ENCODE data around the gene AGO3. TPM values are rescaled to one million over a fixed set of nuclear protein-coding genes. Genes with fewer than 3 reads are reported as not detected.
"Not testable (repeated sequence)": the region's sequence is repeated elsewhere in the genome, so short reads cannot be mapped to it uniquely, and the experiment has no call there.

The AGO3 gene
- total RNA-seq, 1 donor from 2014 or later = 9.9 TPM

DNA sequence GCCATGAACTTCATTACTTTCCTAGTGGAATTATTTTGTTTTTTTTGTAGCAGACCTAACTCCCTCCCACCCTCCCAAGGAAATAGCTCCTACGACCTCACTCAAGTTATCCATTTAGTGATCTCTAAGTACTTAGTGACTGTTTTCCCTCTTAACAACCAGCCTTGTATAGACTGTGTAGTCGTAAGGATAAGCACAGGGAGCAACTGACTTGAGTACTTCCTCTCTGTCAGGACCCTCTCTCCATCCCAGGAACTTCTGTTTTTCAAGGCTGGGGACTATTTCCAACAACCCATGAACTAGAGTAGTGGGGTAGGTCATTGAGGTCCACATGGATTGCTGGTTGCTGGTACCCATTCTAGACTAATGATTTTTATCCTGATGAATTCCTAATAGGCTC lies 46.0 kb upstream of the AGO3 start:
- Histone ChIP-seq H3K4me3 (ENCODE audit: low read depth, low read length) (no peak overlapping the region), H3K27me3 (ENCODE audit: control insufficient read depth, insufficient read depth, low read length) (no peaks in the 10 kb centered on the region), H3K36me3 (ENCODE audit: control insufficient read depth, insufficient read depth, low read length) (no peaks in the 10 kb centered on the region)
- DNase-seq (ENCODE audit: low read depth) = no peak
- TF ChIP-seq, protein P1, sequence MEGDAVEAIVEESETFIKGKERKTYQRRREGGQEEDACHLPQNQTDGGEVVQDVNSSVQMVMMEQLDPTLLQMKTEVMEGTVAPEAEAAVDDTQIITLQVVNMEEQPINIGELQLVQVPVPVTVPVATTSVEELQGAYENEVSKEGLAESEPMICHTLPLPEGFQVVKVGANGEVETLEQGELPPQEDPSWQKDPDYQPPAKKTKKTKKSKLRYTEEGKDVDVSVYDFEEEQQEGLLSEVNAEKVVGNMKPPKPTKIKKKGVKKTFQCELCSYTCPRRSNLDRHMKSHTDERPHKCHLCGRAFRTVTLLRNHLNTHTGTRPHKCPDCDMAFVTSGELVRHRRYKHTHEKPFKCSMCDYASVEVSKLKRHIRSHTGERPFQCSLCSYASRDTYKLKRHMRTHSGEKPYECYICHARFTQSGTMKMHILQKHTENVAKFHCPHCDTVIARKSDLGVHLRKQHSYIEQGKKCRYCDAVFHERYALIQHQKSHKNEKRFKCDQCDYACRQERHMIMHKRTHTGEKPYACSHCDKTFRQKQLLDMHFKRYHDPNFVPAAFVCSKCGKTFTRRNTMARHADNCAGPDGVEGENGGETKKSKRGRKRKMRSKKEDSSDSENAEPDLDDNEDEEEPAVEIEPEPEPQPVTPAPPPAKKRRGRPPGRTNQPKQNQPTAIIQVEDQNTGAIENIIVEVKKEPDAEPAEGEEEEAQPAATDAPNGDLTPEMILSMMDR (IDR thresholded peaks at IDR 0.05; ENCODE audit: insufficient read depth, low read length, poor library complexity, severe bottlenecking) = no peak

DNA sequence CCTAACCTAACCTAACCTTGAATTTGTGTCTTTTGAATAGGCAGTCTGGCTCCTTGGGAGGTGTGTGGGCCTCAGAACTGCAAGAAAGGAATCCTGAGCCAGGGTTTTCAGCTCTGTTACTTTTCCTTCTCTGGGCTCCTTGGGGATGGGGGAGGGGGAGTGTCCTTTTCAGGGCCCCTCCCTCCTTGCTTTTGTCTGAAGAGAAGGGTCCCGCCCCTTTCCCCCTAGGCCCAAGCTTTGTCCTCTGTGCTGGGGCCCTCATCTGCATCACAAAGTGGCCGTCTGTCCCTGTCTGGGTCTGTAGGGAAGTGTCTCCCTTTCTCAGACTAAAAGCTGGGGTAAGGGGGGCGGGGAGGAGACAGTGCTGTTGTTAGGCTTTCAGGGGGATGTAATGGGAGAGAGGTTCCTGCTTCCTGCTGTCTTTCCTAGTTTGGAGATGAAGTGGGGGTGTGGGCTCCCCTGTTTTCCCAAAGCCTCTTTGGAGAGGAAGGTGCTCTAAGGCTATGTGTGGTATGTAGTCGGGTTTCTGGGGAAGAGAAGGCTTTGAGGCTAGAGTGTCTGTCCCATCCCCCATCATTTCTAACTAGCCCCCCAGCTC lies 44.8 kb upstream of the AGO3 start:
- Histone ChIP-seq H3K27me3 (ENCODE audit: control insufficient read depth, insufficient read depth, low read length) (no peaks in the 10 kb centered on the region), H3K4me3 (ENCODE audit: low read depth, low read length) (no peak overlapping the region), H3K36me3 (ENCODE audit: control insufficient read depth, insufficient read depth, low read length) (no peaks in the 10 kb centered on the region)
- TF ChIP-seq, protein P1 (IDR thresholded peaks at IDR 0.05; ENCODE audit: insufficient read depth, low read length, poor library complexity, severe bottlenecking) = no peak
- DNase-seq (ENCODE audit: low read depth) = no peak

DNA sequence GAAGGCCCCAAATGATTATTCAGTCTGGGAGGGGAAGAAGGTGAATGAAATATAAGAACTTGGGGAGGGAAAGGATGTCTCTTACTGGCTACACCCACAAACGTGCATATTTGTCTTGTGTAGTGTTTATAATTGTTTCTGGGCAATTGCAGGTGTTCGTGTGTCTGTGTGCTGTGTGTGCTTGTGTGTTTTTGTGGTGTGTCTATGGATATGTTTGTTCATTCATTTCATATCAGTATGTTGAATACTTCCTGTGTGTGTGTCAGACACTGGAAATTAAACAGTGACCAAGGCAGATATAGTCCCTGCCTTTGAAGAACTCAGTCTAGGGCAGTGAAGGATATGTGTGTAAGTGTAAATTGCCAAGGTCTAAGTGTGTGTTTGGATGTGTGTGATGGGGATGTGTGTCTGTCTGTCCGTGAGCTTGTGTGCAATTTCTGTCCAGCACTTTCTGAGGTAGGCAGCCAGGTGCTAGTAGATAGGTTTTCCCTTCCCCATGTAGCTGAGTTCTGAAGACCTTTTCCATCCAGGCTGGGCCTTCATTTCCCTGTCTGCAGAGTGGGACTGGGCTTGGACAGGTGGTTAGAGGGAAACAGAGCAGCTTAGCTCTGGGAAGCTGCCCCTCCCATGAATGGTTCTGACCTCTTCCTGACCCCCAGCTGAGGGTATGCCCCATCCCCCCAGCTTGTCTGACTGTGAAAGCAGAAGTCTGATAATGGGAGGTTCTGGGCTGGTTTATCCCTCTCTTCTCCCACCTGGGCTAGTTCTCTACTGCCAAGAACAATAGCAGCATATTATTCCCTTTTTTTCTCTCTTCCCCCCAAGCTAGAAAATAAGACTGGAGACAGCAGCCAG lies 44.1 kb upstream of the AGO3 start:
- no peak overlapping the region for H3K4me3 ChIP-seq (ENCODE audit: low read depth, low read length)
- H3K27me3 ChIP-seq (ENCODE audit: control insufficient read depth, insufficient read depth, low read length) = no peaks in the 10 kb centered on the region
- H3K36me3 ChIP-seq (ENCODE audit: control insufficient read depth, insufficient read depth, low read length) = no peaks in the 10 kb centered on the region
- no peak for DNase-seq (ENCODE audit: low read depth)
- TF ChIP-seq, protein P1 (IDR thresholded peaks at IDR 0.05; ENCODE audit: insufficient read depth, low read length, poor library complexity, severe bottlenecking) = no peak

DNA sequence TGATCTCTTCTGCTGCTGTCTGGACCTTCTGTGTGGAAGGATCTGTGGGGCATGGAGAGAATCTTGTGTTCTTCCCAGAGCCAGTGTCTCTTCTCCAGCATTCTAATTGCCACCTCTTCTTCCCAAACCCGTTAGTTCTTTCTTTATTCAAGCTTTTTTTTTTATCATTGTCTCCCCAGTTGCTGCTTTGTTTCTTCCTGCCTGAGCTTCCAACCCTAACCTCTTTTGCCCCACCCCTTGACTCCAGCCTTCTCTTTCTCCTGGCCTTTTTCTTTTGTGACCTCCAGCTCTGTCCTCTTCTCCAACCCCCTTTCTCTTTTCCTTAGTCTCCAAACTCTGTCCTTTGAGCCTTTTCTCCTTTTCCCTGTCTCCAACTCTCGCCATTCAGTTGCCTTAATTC lies 43.4 kb upstream of the AGO3 start:
- TF ChIP-seq, protein P1 (IDR thresholded peaks at IDR 0.05; ENCODE audit: insufficient read depth, low read length, poor library complexity, severe bottlenecking) = no peak
- H3K4me3 ChIP-seq (ENCODE audit: low read depth, low read length) = no peak overlapping the region
- no peak for DNase-seq (ENCODE audit: low read depth)
- no peaks in the 10 kb centered on the region for H3K36me3 ChIP-seq (ENCODE audit: control insufficient read depth, insufficient read depth, low read length)
- no peaks in the 10 kb centered on the region for H3K27me3 ChIP-seq (ENCODE audit: control insufficient read depth, insufficient read depth, low read length)

DNA sequence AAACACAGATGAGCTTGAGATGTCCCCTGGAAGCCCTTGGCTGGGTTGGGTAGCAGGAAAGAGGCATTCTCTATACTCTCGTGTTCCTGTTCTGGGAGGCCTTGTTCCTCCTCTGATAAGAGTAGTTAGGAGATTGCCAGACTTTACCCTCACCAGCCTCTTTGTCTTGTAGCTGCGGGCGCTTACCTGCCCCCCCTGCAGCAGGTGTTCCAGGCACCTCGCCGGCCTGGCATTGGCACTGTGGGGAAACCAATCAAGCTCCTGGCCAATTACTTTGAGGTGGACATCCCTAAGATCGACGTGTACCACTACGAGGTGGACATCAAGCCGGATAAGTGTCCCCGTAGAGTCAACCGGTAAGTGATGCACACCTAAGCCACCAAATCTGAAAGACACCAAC lies 42.6 kb upstream of the AGO3 start:
- H3K27me3 ChIP-seq (ENCODE audit: control insufficient read depth, insufficient read depth, low read length) = no peaks in the 10 kb centered on the region
- no peaks in the 10 kb centered on the region for H3K36me3 ChIP-seq (ENCODE audit: control insufficient read depth, insufficient read depth, low read length)
- TF ChIP-seq, protein P1 (IDR thresholded peaks at IDR 0.05; ENCODE audit: insufficient read depth, low read length, poor library complexity, severe bottlenecking) = no peak
- no peak overlapping the region for H3K4me3 ChIP-seq (ENCODE audit: low read depth, low read length)
- DNase-seq (ENCODE audit: low read depth) = no peak

DNA sequence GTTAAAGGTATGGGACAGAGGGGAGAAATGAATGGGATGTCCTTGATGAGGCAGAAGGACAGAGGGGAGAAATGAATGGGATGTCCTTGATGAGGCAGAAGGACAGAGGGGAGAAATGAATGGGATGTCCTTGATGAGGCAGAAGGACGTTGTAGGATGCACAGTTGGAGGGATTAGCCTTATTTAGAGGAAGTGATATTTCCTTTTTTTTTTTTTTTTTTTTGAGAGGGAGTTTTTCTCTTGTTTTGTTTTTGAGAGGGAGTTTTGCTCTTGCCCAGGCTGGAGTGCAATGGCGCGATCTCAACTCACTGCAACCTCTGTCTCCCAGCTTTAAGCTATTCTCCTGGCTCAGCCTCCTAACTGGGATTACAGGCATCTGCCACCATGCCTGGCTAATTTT lies 41.9 kb upstream of the AGO3 start:
- not testable (repeated sequence) for H3K27me3 ChIP-seq (ENCODE audit: control insufficient read depth, insufficient read depth, low read length); H3K4me3 ChIP-seq (ENCODE audit: low read depth, low read length); DNase-seq (ENCODE audit: low read depth)

More for the DNA sequence above, 41.9 kb upstream of the AGO3 start:
- not testable (repeated sequence) for H3K36me3 ChIP-seq (ENCODE audit: control insufficient read depth, insufficient read depth, low read length)

All from kidney epithelial cell (primary cell).